Loucy (cell line): ENCODE measurements around the gene COLGALT1.

Experiments used
- H2AFZ ChIP-seq: fragments of 200-600 bp; sonication (generic); 2 replicates; pipeline ENCODE4 v1.6.0; 2016; ENCODE audit warnings: antibody characterized with exemption, mild to moderate bottlenecking, low read length, moderate library complexity
- H3F3A ChIP-seq: fragments of 200-600 bp; 2 replicates; pipeline ENCODE4 v1.6.0; 2016; ENCODE audit warnings: antibody characterized with exemption, low read depth, mild to moderate bottlenecking
- H3K27me3 ChIP-seq: fragments of 200-600 bp; sonication (generic); 2 replicates; pipeline ENCODE4 v1.6.1; 2014; ENCODE audit warnings: low read length, mild to moderate bottlenecking; ENCODE audit not compliant: insufficient read depth, poor library complexity, severe bottlenecking
- H3K36me3 ChIP-seq: fragments of 200-600 bp; sonication (generic); 2 replicates; pipeline ENCODE4 v1.6.1; 2016; ENCODE audit warnings: low read length; ENCODE audit not compliant: insufficient read depth
- H3K4me1 ChIP-seq: fragments of 200-600 bp; sonication (generic); 2 replicates; pipeline ENCODE4 v1.5.1; 2014; ENCODE audit warnings: low read length, mild to moderate bottlenecking; ENCODE audit not compliant: insufficient read depth, poor library complexity, severe bottlenecking
- H3K4me2 ChIP-seq: fragments of 200-600 bp; sonication (generic); 2 replicates; pipeline ENCODE4 v1.6.0; 2014; ENCODE audit warnings: antibody characterized with exemption, low read length, low read depth, mild to moderate bottlenecking; ENCODE audit not compliant: poor library complexity, severe bottlenecking
- H3K4me3 ChIP-seq: fragments of 200-600 bp; sonication (generic); 2 replicates; pipeline ENCODE4 v1.5.1; 2014; ENCODE audit warnings: low read length, mild to moderate bottlenecking, mixed read lengths; ENCODE audit not compliant: poor library complexity, severe bottlenecking
- H3K79me2 ChIP-seq: fragments of 200-600 bp; sonication (generic); 2 replicates; pipeline ENCODE4 v1.6.1; 2014; ENCODE audit warnings: low read length; ENCODE audit not compliant: insufficient read depth
- H3K9ac ChIP-seq: fragments of 200-600 bp; sonication (generic); 2 replicates; pipeline ENCODE4 v1.6.0; 2014; ENCODE audit warnings: mild to moderate bottlenecking, low read depth, low read length, moderate library complexity; ENCODE audit not compliant: poor library complexity, severe bottlenecking
- H3K9me2 ChIP-seq: fragments of 200-600 bp; sonication (generic); replicated peaks from 2 replicates; pipeline ENCODE4 v1.6.1; 2016; ENCODE audit warnings: low read depth, low read length, mixed read lengths
- H3K9me3 ChIP-seq: fragments of 200-600 bp; sonication (generic); 2 replicates; pipeline ENCODE4 v1.6.1; 2014; ENCODE audit warnings: mild to moderate bottlenecking, antibody characterized with exemption, low read length, low read depth; ENCODE audit not compliant: insufficient read depth
- H4K20me1 ChIP-seq: fragments of 200-600 bp; sonication (generic); 2 replicates; pipeline ENCODE4 v1.6.0; 2014; ENCODE audit warnings: antibody characterized with exemption, low read length, mild to moderate bottlenecking; ENCODE audit not compliant: insufficient read depth, poor library complexity, severe bottlenecking
- EZH2phosphoT487 ChIP-seq: fragments of 200-600 bp; IDR thresholded peaks from 2 replicates; pipeline ENCODE4 v1.6.1; 2018; ENCODE audit warnings: antibody characterized with exemption, mild to moderate bottlenecking, moderate library complexity, borderline replicate concordance
- TF ChIP-seq, protein P1 (sequence below): fragments of 200-600 bp; sonication (generic); conservative IDR thresholded peaks from 2 replicates; pipeline ENCODE4 v1.5.1; 2014; ENCODE audit warnings: mild to moderate bottlenecking, antibody characterized with exemption, low read length

The COLGALT1 gene

DNA sequence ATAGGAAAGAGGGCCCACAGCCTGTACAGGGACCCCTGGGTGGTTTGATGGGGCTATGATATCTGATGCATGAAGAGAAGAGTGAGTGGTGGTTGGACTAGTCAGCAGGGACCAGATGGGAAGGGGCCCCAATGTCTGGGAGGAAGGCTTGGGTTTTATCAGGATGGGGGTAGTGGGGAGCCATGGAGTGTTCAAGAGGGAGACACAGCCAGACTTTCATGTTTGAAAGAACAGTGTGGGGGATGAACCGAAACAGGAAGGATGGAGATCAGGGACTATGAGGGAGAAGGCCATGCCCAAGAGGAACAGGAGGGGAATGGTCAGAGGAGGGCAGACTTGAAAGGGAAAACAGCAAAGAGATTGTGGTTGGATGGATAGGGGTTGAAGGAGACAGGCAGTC lies 69.6 kb downstream of the COLGALT1 start:
- Histone ChIP-seq H3K9me2 (no peaks in the 10 kb centered on the region), H3K27me3 (no peaks in the 10 kb centered on the region), H3K79me2 (no peaks in the 10 kb centered on the region), H3K9ac (no peak overlapping the region), H3K4me2 (no peak overlapping the region), H2AFZ (no peak overlapping the region), H3K4me1 (peaks cover 4% of the 10 kb centered on the region), H3K4me3 (no peak overlapping the region), H3K9me3 (no peaks in the 10 kb centered on the region), H3K36me3 (no peaks in the 10 kb centered on the region), H3F3A (no peaks in the 10 kb centered on the region), H4K20me1 (no peaks in the 10 kb centered on the region)
- TF ChIP-seq, protein P1, sequence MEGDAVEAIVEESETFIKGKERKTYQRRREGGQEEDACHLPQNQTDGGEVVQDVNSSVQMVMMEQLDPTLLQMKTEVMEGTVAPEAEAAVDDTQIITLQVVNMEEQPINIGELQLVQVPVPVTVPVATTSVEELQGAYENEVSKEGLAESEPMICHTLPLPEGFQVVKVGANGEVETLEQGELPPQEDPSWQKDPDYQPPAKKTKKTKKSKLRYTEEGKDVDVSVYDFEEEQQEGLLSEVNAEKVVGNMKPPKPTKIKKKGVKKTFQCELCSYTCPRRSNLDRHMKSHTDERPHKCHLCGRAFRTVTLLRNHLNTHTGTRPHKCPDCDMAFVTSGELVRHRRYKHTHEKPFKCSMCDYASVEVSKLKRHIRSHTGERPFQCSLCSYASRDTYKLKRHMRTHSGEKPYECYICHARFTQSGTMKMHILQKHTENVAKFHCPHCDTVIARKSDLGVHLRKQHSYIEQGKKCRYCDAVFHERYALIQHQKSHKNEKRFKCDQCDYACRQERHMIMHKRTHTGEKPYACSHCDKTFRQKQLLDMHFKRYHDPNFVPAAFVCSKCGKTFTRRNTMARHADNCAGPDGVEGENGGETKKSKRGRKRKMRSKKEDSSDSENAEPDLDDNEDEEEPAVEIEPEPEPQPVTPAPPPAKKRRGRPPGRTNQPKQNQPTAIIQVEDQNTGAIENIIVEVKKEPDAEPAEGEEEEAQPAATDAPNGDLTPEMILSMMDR, result no peak
- TF ChIP-seq EZH2phosphoT487, result no peak

DNA sequence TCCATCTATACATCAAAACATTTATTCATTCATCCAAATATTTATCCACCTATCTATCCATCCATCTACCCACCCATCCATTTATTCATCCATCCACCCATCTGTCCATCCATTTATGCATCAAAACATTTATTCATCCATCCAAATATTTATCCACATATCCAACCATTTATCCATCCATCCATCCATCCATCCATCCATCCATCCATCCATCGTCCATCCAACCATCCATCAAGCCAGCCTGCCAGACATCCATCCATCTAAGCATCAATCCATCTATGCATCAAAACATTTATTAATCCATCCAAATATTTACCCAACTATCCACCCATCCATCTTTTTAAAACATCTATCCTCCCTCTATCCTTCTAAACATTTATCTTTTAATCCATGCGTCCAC lies 70.5 kb downstream of the COLGALT1 start:
- Histone ChIP-seq H4K20me1 (no peaks in the 10 kb centered on the region), H3K9me2 (no peaks in the 10 kb centered on the region), H3K79me2 (no peaks in the 10 kb centered on the region), H3K9ac (no peak overlapping the region), H3K4me2 (no peak overlapping the region), H3K9me3 (no peaks in the 10 kb centered on the region), H3K36me3 (no peaks in the 10 kb centered on the region), H2AFZ (no peak overlapping the region), H3K27me3 (no peaks in the 10 kb centered on the region), H3F3A (no peaks in the 10 kb centered on the region), H3K4me1 (peaks cover 3% of the 10 kb centered on the region), H3K4me3 (no peak overlapping the region)
- TF ChIP-seq, protein P1, result no peak

DNA sequence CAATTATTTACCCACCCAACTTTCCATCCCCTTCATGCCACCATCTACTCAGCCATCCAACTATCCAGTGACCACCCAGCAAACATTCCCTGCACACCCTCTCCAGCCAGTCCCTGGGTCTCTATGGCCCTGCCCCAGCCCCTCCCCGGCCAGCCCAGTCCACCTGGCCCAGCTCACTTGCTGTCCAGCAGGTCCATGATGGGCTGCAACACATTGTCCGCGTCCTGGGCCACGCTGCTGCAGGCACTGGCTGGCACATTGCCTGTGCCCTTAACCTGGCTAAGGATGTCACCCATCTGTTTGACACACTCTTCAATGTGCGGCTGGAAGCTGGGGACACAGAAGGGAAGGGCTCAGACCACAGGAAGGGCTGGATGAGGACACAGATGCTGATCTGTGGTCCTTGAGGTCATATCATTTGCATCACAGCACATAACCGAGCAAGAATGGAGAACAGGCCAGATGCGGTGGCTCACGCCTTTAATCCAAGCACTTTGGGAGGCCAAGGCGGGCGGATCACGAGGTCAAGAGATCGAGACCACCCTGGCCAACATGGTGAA lies 71.1 kb downstream of the COLGALT1 start:
- no peaks in the 10 kb centered on the region for H3K79me2 ChIP-seq
- no peak overlapping the region for H3K4me3 ChIP-seq
- TF ChIP-seq, protein P1, result no peak
- TF ChIP-seq EZH2phosphoT487, result no peak
- H3K4me1 ChIP-seq, result no peaks in the 10 kb centered on the region
- H3K9me2 ChIP-seq, result no peaks in the 10 kb centered on the region
- H2AFZ ChIP-seq, result no peak overlapping the region
- no peaks in the 10 kb centered on the region for H4K20me1 ChIP-seq
- H3F3A ChIP-seq, result no peaks in the 10 kb centered on the region
- no peaks in the 10 kb centered on the region for H3K9me3 ChIP-seq
- H3K36me3 ChIP-seq, result no peaks in the 10 kb centered on the region
- H3K27me3 ChIP-seq, result no peaks in the 10 kb centered on the region
- no peak overlapping the region for H3K4me2 ChIP-seq
- no peak overlapping the region for H3K9ac ChIP-seq
